Skeletal muscle cell (primary cell): ENCODE measurements around the gene CDKAL1.
"Not testable (repeated sequence)": the region's sequence is repeated elsewhere in the genome, so short reads cannot be mapped to it uniquely, and the experiment has no call there.

ENCODE experiments used
- DNase-seq: peaks from one replicate; pipeline ENCODE4 v3.0.0-alpha.2; 2010; ENCODE audit warnings: low read depth
- H3K4me3 ChIP-seq: 2 replicates; pipeline ENCODE4 v1.5.1; 2011; ENCODE audit warnings: low read depth, mild to moderate bottlenecking, control low read depth, low read length, moderate library complexity

Gene CDKAL1

GRCh38 chr6:21085643-21086042 lies 551.4 kb downstream of the CDKAL1 start:
- DNase-seq: no peak
- no peak overlapping the region for H3K4me3 ChIP-seq

DNA sequence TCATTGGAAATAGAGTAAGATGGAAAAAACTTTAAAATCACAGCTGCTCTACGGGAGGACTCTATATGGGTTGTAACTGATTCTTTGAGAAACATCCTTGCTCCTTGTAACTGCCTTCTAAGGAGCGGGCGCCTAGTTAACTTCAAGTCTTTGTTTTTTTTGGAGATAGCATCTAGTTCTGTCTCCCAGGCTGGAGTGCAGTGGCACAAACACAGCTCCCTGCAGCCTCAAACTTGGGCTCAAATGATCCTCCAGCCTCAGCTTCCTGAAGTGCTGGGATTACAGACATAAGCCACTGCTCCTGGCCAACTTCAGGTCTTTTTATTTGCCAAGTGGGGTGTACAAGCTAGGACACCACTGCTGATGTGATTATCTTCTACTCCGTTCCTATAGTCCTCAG lies 552.9 kb downstream of the CDKAL1 start:
- no peak for DNase-seq
- H3K4me3 ChIP-seq: no peak overlapping the region

- no peak for DNase-seq
- H3K4me3 ChIP-seq: no peak overlapping the region
Observed at GRCh38 chr6:21091411-21091810, 557.2 kb downstream of the CDKAL1 start.

- not testable (repeated sequence) for H3K4me3 ChIP-seq, DNase-seq
Observed at GRCh38 chr6:21092231-21092772, 558.0 kb downstream of the CDKAL1 start.

- no peak overlapping the region for H3K4me3 ChIP-seq
- DNase-seq: no peak
Observed at GRCh38 chr6:21095462-21095861, 561.2 kb downstream of the CDKAL1 start.

- DNase-seq: no peak
- no peak overlapping the region for H3K4me3 ChIP-seq
Observed at GRCh38 chr6:21098134-21098533, 563.9 kb downstream of the CDKAL1 start.

GRCh38 chr6:21098744-21099143 lies 564.5 kb downstream of the CDKAL1 start:
- H3K4me3 ChIP-seq: no peak overlapping the region
- DNase-seq: no peak

DNA sequence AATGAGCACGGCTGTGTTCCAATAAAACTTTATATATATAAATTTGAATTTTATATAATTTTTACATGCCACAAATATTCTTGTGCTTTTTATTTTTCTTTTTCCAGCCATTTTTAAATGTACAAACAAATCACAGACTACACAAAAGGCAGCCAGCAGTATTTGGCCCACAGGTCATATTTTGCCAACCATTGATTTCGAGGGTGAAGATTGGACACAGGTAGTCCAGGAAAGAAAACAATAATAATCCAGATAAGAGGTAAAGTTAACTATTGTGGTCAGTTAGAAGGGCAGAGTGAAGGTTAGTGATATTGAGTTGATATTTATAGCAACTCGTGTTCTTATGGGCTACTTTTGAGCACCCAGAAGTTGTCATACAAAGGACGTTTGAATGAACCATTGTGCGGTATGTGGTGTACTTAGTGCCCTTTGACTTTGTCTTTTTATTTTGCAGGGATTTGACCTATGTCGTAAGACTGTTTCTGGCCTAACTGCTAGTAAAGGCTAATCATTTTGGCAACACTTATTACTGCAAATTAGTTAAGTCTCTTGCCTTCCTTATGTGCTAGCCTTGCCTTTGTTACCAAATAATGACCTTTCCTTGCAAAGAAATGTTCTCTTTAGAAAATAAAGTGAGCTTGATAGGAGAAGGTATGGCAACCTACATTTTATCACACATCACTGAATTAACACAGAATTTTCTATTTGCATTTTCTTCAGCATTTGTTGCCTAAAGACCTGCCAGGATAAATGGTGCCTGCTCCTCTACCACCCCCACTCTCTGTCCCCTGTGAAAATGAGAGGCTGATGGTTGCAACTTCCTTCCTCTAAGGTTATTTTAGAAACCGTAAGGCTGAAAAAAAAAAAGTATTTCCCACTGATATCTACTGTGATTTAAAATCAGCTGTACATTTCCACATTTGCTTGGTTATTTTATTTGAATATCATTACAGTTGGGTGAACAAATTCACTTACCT lies 565.4 kb downstream of the CDKAL1 start:
- no peak overlapping the region for H3K4me3 ChIP-seq
- no peak for DNase-seq

DNA sequence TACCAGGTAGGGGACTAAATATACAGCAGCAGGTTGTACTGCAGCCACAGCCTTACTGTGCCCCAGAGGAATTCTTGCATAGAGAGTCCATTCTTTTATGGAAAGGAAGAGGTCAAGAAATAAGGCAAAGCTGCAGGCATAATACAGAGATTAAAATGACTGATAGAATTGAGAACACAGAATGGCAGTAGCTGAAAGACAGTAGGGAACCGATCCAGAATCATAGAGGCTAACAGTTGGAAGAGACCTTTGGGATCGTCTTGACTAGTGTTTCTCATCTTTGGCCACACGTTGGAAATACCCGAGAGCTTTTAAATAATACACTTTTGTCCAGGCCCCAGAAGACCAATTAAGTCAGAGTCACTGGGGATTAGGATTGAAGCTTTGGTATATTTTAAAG lies 566.7 kb downstream of the CDKAL1 start:
- H3K4me3 ChIP-seq: no peak overlapping the region
- DNase-seq: no peak

- DNase-seq: no peak
- H3K4me3 ChIP-seq: no peak overlapping the region
Observed at GRCh38 chr6:21101694-21102093, 567.4 kb downstream of the CDKAL1 start.

- DNase-seq: no peak
- no peak overlapping the region for H3K4me3 ChIP-seq
Observed at GRCh38 chr6:21102201-21102600, 567.9 kb downstream of the CDKAL1 start.

DNA sequence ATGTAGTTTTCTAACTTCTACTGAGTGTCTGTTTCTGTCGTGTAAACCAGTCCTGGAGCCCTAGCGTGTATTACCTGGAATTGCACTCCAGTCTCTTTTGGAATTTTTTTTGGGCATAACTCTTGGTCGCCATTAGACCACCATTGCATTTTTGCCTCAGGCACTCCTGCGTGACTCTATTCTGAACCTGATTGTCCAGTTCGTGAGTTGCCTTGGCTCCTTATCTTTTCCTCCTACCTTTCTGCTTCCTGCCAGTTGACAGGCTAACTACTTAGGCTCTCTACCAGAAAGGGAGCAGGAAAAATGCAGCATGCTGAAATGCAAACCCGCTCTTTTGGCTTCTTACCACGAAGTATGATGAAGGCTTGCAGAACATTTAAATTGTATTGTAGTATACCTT lies 568.4 kb downstream of the CDKAL1 start:
- no peak for DNase-seq
- no peak overlapping the region for H3K4me3 ChIP-seq

GRCh38 chr6:21103626-21104224 lies 569.5 kb downstream of the CDKAL1 start:
- DNase-seq: no peak

GRCh38 chr6:21104288-21104687 lies 570.0 kb downstream of the CDKAL1 start:
- DNase-seq: no peak
- no peak overlapping the region for H3K4me3 ChIP-seq

More at GRCh38 chr6:21103626-21104224, 569.5 kb downstream of the CDKAL1 start:
- H3K4me3 ChIP-seq: no peak overlapping the region

DNA sequence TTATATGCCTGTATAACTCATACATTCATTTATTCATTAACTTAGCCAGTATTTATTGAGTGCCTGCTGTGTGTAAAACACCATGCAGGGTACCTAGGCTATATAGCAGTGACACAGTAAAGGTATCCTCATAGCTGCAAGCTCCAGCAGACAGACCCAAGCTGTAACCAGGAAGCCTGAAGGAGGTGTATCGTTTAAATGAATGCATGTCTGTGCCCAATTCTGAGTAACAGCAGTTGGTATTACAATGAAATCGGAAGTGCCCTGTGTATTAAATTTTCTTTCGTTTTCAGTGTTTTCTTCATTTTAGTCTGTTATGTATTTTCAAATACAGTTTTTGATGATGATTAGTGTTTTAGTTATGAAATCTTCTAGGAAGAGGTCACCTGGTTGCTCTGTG lies 573.5 kb downstream of the CDKAL1 start:
- DNase-seq: no peak
- H3K4me3 ChIP-seq: no peak overlapping the region

GRCh38 chr6:21109391-21110178 lies 575.3 kb downstream of the CDKAL1 start:
- no peak overlapping the region for H3K4me3 ChIP-seq
- peak; percentile 25 for DNase-seq

- no peak overlapping the region for H3K4me3 ChIP-seq
- no peak for DNase-seq
Observed at GRCh38 chr6:21110684-21111083, 576.4 kb downstream of the CDKAL1 start.

DNA sequence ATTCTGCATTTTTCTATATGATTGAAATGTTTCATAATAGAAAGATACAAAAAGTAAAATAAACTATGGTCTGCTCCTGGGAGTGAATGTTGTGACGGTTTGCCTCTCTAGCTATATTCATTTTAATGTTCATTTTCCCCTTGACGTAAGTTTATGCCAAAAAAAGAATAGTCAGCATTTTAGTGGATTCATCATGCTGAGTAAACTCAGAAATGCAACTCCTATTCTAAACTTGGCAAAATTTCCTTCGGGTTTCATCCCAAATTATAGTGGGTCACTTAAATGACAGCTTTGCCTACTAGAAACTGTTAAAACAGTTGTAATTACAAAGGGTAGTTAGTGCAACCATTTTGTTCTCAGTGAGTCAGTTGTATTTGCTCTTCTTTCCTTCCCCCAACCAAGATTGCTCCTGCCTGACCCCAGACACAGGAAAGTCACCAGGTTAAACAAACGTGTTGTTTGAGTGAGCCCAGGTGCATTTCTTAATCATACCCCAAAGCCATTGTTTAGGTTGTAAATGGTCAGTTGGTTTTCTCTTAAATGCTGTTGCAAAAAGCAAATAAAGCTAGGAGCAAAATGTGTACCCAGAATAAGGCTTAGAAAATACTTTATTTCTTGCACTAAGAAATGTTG lies 577.0 kb downstream of the CDKAL1 start:
- no peak for DNase-seq
- no peak overlapping the region for H3K4me3 ChIP-seq

DNA sequence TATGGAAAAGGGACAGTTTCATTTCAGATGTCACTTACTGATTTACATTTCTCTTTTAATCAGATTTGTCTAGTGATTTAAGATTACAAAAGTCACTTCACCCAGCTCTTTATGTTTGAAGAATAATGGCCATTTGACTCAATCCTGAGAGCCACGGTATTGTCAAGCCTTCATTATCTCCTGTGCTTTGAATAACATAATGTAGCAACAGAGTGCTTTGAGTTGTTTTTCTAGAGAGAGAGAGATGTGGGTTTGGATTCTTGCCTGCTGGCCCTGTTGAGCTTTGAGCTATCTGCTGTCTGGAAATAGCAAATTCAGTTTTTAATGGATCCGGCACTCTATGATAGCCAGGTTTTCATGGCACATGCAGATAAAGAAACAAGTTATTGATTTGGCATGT lies 580.9 kb downstream of the CDKAL1 start:
- DNase-seq: no peak
- no peak overlapping the region for H3K4me3 ChIP-seq
